AG04449 (cell line): ENCODE data around the gene MYO1B.

Experiments used
- CTCF ChIA-PET: fragments of 350-600 bp; formaldehyde crosslinking; extraction: SDS; loops from one replicate; lab custom pipeline; 2021; ENCODE audit warnings: antibody characterized with exemption; lab: Yijun Ruan, JAX
- POLR2A ChIA-PET: fragments of 400-600, 350-600 bp; formaldehyde crosslinking; extraction: SDS; loops from one replicate; lab custom pipeline; 2020; ENCODE audit warnings: antibody characterized with exemption, inconsistent platforms; lab: Yijun Ruan, JAX
- DNase-seq: peaks from one replicate; pipeline ENCODE4 v3.0.0-alpha.2; 2010; ENCODE audit warnings: low read depth, low spot score
- H3K4me3 ChIP-seq: 2 replicates; pipeline ENCODE4 v1.5.1; 2011; ENCODE audit warnings: low read depth, mild to moderate bottlenecking, control low read depth, low read length
- TF ChIP-seq, protein P1 (sequence below): IDR thresholded peaks from one replicate; pipeline ENCODE4 v1.5.1; 2011; ENCODE audit warnings: mild to moderate bottlenecking, moderate library complexity, low read length, control low read depth, inconsistent platforms; ENCODE audit not compliant: insufficient read depth; ENCODE audit errors: missing control alignments

MYO1B gene

DNA sequence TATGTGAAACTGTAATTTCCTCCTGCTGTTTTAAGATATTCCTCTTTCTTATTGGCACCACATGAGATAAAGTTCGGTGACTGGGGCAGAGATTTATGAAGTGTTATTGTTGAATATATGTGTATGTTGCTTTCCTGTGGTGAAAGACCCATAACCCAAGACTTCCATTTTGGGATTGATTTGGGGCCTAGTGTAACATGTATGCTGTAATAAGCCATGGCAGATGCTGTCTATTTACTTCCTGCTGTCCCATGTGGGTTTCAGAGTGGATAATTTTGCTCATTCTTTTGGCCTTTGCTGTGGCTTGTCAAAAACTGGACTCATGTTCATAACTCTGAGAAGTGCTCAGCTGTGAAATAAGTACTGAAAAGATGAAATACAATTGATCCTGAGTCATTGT, 10.8 kb upstream of the MYO1B start:
- TF ChIP-seq, protein P1, sequence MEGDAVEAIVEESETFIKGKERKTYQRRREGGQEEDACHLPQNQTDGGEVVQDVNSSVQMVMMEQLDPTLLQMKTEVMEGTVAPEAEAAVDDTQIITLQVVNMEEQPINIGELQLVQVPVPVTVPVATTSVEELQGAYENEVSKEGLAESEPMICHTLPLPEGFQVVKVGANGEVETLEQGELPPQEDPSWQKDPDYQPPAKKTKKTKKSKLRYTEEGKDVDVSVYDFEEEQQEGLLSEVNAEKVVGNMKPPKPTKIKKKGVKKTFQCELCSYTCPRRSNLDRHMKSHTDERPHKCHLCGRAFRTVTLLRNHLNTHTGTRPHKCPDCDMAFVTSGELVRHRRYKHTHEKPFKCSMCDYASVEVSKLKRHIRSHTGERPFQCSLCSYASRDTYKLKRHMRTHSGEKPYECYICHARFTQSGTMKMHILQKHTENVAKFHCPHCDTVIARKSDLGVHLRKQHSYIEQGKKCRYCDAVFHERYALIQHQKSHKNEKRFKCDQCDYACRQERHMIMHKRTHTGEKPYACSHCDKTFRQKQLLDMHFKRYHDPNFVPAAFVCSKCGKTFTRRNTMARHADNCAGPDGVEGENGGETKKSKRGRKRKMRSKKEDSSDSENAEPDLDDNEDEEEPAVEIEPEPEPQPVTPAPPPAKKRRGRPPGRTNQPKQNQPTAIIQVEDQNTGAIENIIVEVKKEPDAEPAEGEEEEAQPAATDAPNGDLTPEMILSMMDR, result no peak
- H3K4me3 ChIP-seq, result no peak overlapping the region
- POLR2A ChIA-PET, result no interaction called here
- CTCF ChIA-PET, result interaction anchor here (0.7 to 2.2 kb wide), 8 partner anchors 9 to 288 kb away, joined by 3 to 9 read pairs (median 4); no protein-coding TSS in a partner anchor
- no peak for DNase-seq

DNA sequence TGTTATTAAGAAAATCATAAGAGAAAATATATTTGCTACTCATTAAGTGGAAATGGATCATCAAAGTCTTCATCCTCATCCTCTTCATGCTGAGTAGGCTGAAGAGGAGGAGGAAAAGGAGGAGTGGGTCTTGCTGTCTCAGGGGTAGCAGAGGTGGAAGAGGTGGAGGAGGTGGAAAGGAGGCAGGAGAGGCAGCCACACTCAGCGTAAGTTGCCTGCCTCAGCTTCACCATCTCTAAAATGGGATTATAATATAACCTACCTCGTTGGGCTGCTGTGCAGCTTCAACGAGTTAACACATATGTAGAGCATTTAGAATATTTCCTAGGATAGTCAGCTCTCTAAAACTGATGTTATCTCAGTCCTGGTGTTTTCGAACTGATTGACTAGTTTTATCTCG, 4.3 kb upstream of the MYO1B start:
- CTCF ChIA-PET, result interaction anchor here (1.1 to 1.6 kb wide), 2 partner anchors 10 to 22 kb away, joined by 3 to 12 read pairs; no protein-coding TSS in a partner anchor
- POLR2A ChIA-PET, result no interaction called here
- no peak for DNase-seq
- TF ChIP-seq, protein P1, result no peak
- H3K4me3 ChIP-seq, result no peak overlapping the region

DNA sequence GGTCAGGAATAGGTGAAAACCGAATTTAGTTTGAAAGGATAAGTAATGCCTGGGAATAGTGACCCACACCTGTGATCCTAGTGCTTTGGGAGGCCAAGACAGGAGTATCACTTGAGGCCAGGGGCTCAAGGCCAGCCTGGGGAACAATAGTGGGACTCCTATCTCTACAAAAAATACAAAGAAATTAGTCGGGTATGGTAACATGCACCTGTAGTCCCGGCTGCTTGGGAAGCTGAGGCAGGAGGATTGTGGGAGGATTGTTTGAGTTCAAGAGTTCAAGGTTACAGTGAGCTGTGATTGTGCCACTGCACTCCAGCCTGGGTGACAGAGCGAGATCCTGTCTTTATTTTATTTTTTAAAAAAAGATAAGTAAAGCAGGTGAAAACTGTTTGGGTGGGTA, 3.8 kb upstream of the MYO1B start:
- H3K4me3 ChIP-seq, result no peak overlapping the region
- CTCF ChIA-PET, result no interaction called here
- POLR2A ChIA-PET, result no interaction called here

DNA sequence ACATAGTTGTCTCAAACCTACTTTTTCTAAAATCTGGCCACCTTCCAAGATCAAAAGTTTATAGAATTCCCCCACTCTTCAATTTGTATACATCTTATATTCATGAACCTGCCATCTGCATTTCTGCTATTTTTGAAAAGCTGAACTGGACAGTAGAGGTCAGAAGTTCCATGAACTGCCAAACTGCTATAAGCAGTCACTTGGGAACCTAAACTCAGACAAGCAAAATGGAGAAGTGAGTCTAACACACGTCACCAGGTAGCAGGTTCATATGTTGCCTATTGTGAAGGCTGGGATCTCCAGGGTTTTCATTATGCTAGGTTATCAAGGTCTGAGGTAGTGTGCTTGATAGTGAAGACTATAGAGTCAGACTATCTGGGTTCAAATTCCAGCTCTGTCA, 2.0 kb upstream of the MYO1B start:
- POLR2A ChIA-PET, result no interaction called here

More for the DNA sequence above, 3.8 kb upstream of the MYO1B start:
- no peak for DNase-seq
- TF ChIP-seq, protein P1, result no peak

DNA sequence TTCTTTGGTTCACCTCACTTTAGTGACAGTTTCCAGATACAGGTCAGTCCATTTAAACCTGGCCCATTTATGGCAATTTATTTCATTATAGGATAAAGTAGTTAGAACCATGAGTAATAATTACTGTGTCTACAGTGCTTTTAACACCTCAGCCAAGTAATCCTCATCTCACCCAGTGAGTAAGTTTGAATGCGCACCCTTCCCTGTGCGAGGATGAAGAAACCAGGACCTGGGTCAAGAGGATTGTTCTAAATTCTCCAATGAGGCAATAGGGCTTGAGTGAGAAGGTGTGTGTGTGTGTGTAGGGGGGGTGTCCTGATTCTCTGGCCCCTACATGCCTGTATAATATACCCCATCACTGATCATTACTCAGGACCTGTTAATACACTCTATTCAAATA, 854 bp upstream of the MYO1B start:
- ChIA-PET CTCF (interaction anchor here (1.3 to 1.5 kb wide), 2 partner anchors 25 to 257 kb away, joined by 4 to 6 read pairs; no protein-coding TSS in a partner anchor), POLR2A (no interaction called here)
- DNase-seq, result no peak
- TF ChIP-seq, protein P1, result no peak
- H3K4me3 ChIP-seq, result no peak overlapping the region; the same call in 1 of the 2 replicates

More for the DNA sequence above, 2.0 kb upstream of the MYO1B start:
- TF ChIP-seq, protein P1, result no peak
- no peak for DNase-seq
- no peak overlapping the region for H3K4me3 ChIP-seq
- CTCF ChIA-PET, result interaction anchor here (1.0 to 1.5 kb wide), 4 partner anchors 9 to 261 kb away, joined by 3 to 6 read pairs (median 4); no protein-coding TSS in a partner anchor

DNA sequence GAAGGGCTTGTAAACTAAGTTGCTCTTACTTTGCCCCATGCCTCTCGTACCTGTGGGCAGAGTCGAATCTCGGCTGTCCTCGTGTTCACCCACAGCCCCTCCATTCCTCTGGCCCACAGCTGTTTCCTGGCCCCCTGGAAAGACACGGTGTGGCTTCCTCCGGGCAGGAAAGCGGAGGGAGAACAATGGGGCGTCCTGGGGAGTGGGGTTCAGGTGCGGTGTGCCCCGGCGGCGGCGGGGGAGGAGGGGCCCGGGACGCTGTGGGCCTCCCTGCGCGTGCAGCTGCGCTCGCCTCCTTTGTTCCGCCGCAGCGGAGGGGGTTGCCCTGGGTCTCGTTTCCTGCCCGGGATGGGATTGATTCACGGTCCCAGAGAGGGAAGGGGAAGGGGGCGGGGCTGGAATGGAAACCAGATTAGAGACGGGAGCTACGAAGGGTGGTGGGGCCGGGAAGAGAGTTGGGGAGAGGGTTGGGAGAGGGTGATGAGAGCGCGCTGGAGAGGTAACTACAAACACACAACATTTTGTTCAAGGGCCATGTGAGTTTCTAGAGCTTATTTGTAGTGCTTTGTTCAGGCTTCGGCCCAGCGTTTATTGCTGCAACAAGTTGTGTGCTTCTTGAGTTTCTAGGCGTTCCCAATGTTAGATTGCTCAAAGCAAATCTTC, 796 bp downstream of the MYO1B start:
- peak overlapping the region; percentile 93 for H3K4me3 ChIP-seq
- ChIA-PET CTCF (interaction anchor here (0.9 to 5.3 kb wide), 10 partner anchors 15 to 255 kb away, joined by 3 to 43 read pairs (median 5); no protein-coding TSS in a partner anchor), POLR2A (interaction anchor here (0.6 to 2.2 kb wide), 9 partner anchors 16 to 249 kb away, joined by 3 to 8 read pairs (median 3); no protein-coding TSS in a partner anchor)
- DNase-seq, result no peak
- TF ChIP-seq, protein P1, result no peak
